B cell (primary cell): ENCODE measurements around the gene NAPSA. TPM values are rescaled to one million over a fixed set of nuclear protein-coding genes. Genes with fewer than 3 reads are reported as not detected.

Experiments
- ATAC-seq: fragments of 200-7000 bp; cut with Tn5 transposase; one replicate; pipeline ENCODE4 v1.10.0; 2021; ENCODE audit warnings: low read depth, mild to moderate bottlenecking, moderate number of reproducible peaks, moderate library complexity
- CTCF ChIA-PET: fragments of 350-600 bp; sonication (Branson Sonifier 250); formaldehyde crosslinking; loops from one replicate; lab custom pipeline; 2021; ENCODE audit warnings: antibody characterized with exemption, inconsistent platforms; lab: Charles Lee
- POLR2A ChIA-PET: fragments of 350-600 bp; sonication (Branson Sonifier 250); formaldehyde crosslinking; loops from one replicate; lab custom pipeline; 2021; ENCODE audit warnings: antibody characterized with exemption; lab: Charles Lee
- DNase-seq: peaks from one replicate; pipeline ENCODE4 v3.0.0; 2013
- H2AFZ ChIP-seq: 2 replicates; pipeline ENCODE4 v1.6.1; 2012; ENCODE audit warnings: mild to moderate bottlenecking, low read depth, low read length; ENCODE audit not compliant: insufficient read depth, poor library complexity, severe bottlenecking
- H3K27ac ChIP-seq, 2 donors: 1 replicate in 1 of 2; 2 replicates in 1 of 2; pipeline ENCODE4 v1.5.1; 2012 to 2013; ENCODE audit warnings: low read length in 2 of 2, mild to moderate bottlenecking in 2 of 2, moderate library complexity in 1 of 2
- H3K27me3 ChIP-seq, 4 experiments: fragments of 200-600 bp in 1 of 4; sonication (generic) in 1 of 4; replicated peaks in 1 of 4; 1 replicate in 2 of 4; 2 replicates in 2 of 4; pipeline versions ENCODE4 v1.6.1 to v1.7.0; 2013 to 2016; ENCODE audit warnings: low read length in 3 of 4, mild to moderate bottlenecking in 2 of 4, mixed read lengths in 1 of 4, moderate library complexity in 1 of 4; ENCODE audit not compliant: insufficient read depth in 4 of 4, control insufficient read depth in 3 of 4; ENCODE audit errors: control extremely low read depth in 1 of 4
- H3K36me3 ChIP-seq, 2 experiments: replicated peaks in 1 of 2; 1 replicate in 1 of 2; 2 replicates in 1 of 2; pipeline versions ENCODE4 v1.6.1 to v1.7.1; 2013; ENCODE audit warnings: low read length in 1 of 2; ENCODE audit not compliant: insufficient read depth in 2 of 2, control insufficient read depth in 1 of 2; ENCODE audit errors: control extremely low read depth in 1 of 2, extremely low read depth in 1 of 2
- H3K4me1 ChIP-seq, 2 donors: fragments of 200-600 bp in 1 of 2; sonication (generic) in 1 of 2; 1 replicate in 1 of 2; 2 replicates in 1 of 2; pipeline versions ENCODE4 v1.5.1 to v1.6.1; 2013 to 2017; ENCODE audit warnings: low read length in 2 of 2; ENCODE audit not compliant: control insufficient read depth in 2 of 2, insufficient read depth in 2 of 2
- H3K4me2 ChIP-seq: replicated peaks from 2 replicates; pipeline ENCODE3; 2012; ENCODE audit warnings: mild to moderate bottlenecking, low read depth, low read length; ENCODE audit not compliant: poor library complexity, severe bottlenecking
- H3K4me3 ChIP-seq, 5 experiments: fragments of 200-600 bp in 1 of 5; sonication (generic) in 1 of 5; 1 replicate in 3 of 5; 2 replicates in 2 of 5; pipeline versions ENCODE4 v1.5.1 to v1.7.0; 2011 to 2016; ENCODE audit warnings: low read length in 4 of 5, mild to moderate bottlenecking in 4 of 5, low read depth in 2 of 5, control low read depth in 1 of 5, moderate library complexity in 1 of 5; ENCODE audit not compliant: insufficient read depth in 1 of 5; ENCODE audit errors: control extremely low read depth in 1 of 5, extremely low read depth in 1 of 5
- H3K79me2 ChIP-seq: fragments of 200-600 bp; sonication (generic); one replicate; pipeline ENCODE4 v1.6.0; 2016; ENCODE audit warnings: low read length; ENCODE audit not compliant: control insufficient read depth, insufficient read depth
- H3K9ac ChIP-seq: fragments of 200-600 bp; sonication (generic); 2 replicates; pipeline ENCODE4 v1.6.1; 2017; ENCODE audit warnings: mild to moderate bottlenecking, low read length, moderate library complexity
- H3K9me3 ChIP-seq, 3 donors: one replicate each; pipeline versions ENCODE4 v1.6.1 to v1.7.1; 2013; ENCODE audit warnings: low read length in 2 of 3; ENCODE audit not compliant: control insufficient read depth in 2 of 3, insufficient read depth in 1 of 3; ENCODE audit errors: control extremely low read depth in 1 of 3
- H4K20me1 ChIP-seq: 2 replicates; pipeline ENCODE4 v1.6.0; 2012; ENCODE audit warnings: mild to moderate bottlenecking, low read length; ENCODE audit not compliant: insufficient read depth, control insufficient read depth, poor library complexity, severe bottlenecking
- H3K27ac Mint-ChIP-seq: one replicate; pipeline ENCODE4 v1.8.0; 2021; ENCODE audit warnings: mixed read lengths
- H3K27me3 Mint-ChIP-seq: one replicate; pipeline ENCODE4 v1.8.0; 2021; ENCODE audit warnings: mixed read lengths
- H3K4me1 Mint-ChIP-seq: one replicate; pipeline ENCODE4 v1.8.0; 2021; ENCODE audit warnings: mixed read lengths
- H3K4me3 Mint-ChIP-seq: one replicate; pipeline ENCODE4 v1.8.0; 2021; ENCODE audit warnings: mixed read lengths
- H3K9me3 Mint-ChIP-seq: one replicate; pipeline ENCODE4 v1.8.0; 2022; ENCODE audit warnings: mixed read lengths; ENCODE audit not compliant: insufficient read depth
- EZH2 ChIP-seq: IDR thresholded peaks from 2 replicates; pipeline ENCODE4 v1.6.1; 2012; ENCODE audit warnings: borderline replicate concordance, low read depth, mild to moderate bottlenecking, moderate library complexity, low read length; ENCODE audit not compliant: insufficient read depth, poor library complexity, severe bottlenecking
- WGBS: methylation state at CpG from one replicate; pipeline ENCODE4 v1.1.5; 2013; ENCODE audit warnings: missing lambda C conversion rate; ENCODE audit not compliant: insufficient coverage; 5-methylcytosine and 5-hydroxymethylcytosine counted together
- intact Hi-C: fragments of 100-400 bp; cut with micrococcal nuclease; formaldehyde crosslinking; loops from one replicate; pipeline ENCODE4 v1.10.0; 2022
- polyA plus RNA-seq: library from polyadenylated mRNA; depleted of rRNA; stranded (reverse); fragments of >200 nt; gene quantifications from 2 replicates; pipeline ENCODE4 v1.2.3, GENCODE V29; 2012
- total RNA-seq, 2 donors: library from RNA; stranded (reverse); fragments of 120-200 nt in 1 of 2; gene quantifications; 1 replicate in 1 of 2; 2 replicates in 1 of 2; pipeline versions ENCODE4 v1.2.3 to v1.2.4, GENCODE V29; 2013 to 2022
- TF ChIP-seq, protein P1 (sequence below): fragments of 200-600 bp; IDR thresholded peaks from one replicate; pipeline ENCODE4 v1.8.0; 2022; ENCODE audit warnings: antibody characterized with exemption, mild to moderate bottlenecking

The NAPSA gene
- total and polyA plus RNA-seq, 2 donors (not counting 1 experiment from before 2014, with no cell fraction given): 4.0 to 4.7 TPM

DNA sequence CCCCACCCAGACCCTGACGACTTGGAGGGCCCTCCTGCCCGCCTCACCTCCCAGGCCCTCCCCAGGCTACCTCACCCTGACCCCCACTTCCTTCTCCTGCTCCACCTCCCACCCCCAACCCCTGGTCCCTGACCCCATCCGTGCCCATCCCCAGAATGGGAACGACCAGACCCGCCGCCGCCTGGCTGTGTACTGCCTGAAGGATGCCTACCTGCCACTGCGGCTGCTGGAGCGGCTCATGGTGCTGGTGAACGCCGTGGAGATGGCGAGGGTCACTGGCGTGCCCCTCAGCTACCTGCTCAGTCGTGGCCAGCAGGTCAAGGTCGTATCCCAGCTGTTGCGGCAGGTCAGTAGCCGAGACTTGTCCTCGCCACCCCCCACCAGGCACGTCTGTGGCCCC lies 41.4 kb upstream of the NAPSA start:
- H3K36me3 ChIP-seq: peaks cover 0 to 31% of the 10 kb centered on the region in 2 experiments
- Mint-ChIP-seq H3K27me3 (no peaks in the 10 kb centered on the region), H3K27ac (no peak overlapping the region), H3K4me3 (no peak overlapping the region), H3K9me3 (no peaks in the 10 kb centered on the region), H3K4me1 (no peaks in the 10 kb centered on the region)
- no peaks in the 10 kb centered on the region for H3K4me1 ChIP-seq
- TF ChIP-seq, protein P1, sequence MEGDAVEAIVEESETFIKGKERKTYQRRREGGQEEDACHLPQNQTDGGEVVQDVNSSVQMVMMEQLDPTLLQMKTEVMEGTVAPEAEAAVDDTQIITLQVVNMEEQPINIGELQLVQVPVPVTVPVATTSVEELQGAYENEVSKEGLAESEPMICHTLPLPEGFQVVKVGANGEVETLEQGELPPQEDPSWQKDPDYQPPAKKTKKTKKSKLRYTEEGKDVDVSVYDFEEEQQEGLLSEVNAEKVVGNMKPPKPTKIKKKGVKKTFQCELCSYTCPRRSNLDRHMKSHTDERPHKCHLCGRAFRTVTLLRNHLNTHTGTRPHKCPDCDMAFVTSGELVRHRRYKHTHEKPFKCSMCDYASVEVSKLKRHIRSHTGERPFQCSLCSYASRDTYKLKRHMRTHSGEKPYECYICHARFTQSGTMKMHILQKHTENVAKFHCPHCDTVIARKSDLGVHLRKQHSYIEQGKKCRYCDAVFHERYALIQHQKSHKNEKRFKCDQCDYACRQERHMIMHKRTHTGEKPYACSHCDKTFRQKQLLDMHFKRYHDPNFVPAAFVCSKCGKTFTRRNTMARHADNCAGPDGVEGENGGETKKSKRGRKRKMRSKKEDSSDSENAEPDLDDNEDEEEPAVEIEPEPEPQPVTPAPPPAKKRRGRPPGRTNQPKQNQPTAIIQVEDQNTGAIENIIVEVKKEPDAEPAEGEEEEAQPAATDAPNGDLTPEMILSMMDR: no peak
- no peak for TF ChIP-seq EZH2
- no peaks in the 10 kb centered on the region for H3K27me3 ChIP-seq
- 98% methylated on average over 17 of the region's 19 CpGs for WGBS
- H3K79me2 ChIP-seq: peaks cover 14% of the 10 kb centered on the region
- H3K9me3 ChIP-seq: no peaks in the 10 kb centered on the region
- ChIA-PET CTCF (no interaction called here), POLR2A (no interaction called here)
- no peak overlapping the region for H3K9ac ChIP-seq
- H3K4me2 ChIP-seq: no peak overlapping the region
- no peak overlapping the region for H3K4me3 ChIP-seq
- no peak for ATAC-seq
- no peaks in the 10 kb centered on the region for H4K20me1 ChIP-seq
- DNase-seq: no peak
- intact Hi-C loops: no loop called here
- no peak overlapping the region for H3K27ac ChIP-seq
- no peak overlapping the region for H2AFZ ChIP-seq

- Histone ChIP-seq H3K27me3 (no peaks in the 10 kb centered on the region), H4K20me1 (no peaks in the 10 kb centered on the region), H2AFZ (no peak overlapping the region), H3K4me1 (no peaks in the 10 kb centered on the region), H3K27ac (no peak overlapping the region), H3K9me3 (no peaks in the 10 kb centered on the region), H3K4me3 (no peak overlapping the region), H3K79me2 (peaks cover 17% of the 10 kb centered on the region), H3K4me2 (no peak overlapping the region), H3K9ac (no peak overlapping the region), H3K36me3 (peaks cover 0 to 31% of the 10 kb centered on the region in 2 experiments)
- no peaks in the 10 kb centered on the region for H3K27me3 Mint-ChIP-seq
- ChIA-PET CTCF (no interaction called here), POLR2A (no interaction called here)
- no peaks in the 10 kb centered on the region for H3K9me3 Mint-ChIP-seq
- no peak overlapping the region for H3K4me3 Mint-ChIP-seq
- no peak for DNase-seq
- TF ChIP-seq, protein P1: no peak
- TF ChIP-seq EZH2: no peak
- intact Hi-C loops: no loop called here
- WGBS: 97% methylated on average over 16 of the region's 22 CpGs
- ATAC-seq: no peak
- no peaks in the 10 kb centered on the region for H3K4me1 Mint-ChIP-seq
- H3K27ac Mint-ChIP-seq: no peak overlapping the region
Measured at GRCh38 chr19:50406156-50406820, 40.8 kb upstream of the NAPSA start.
